IMR-90 (cell line): ENCODE results near the gene PHACTR3.

Source experiments
- CEBPB ChIP-seq: IDR thresholded peaks from 2 replicates; pipeline ENCODE4 v1.6.1; 2012; ENCODE audit warnings: low read depth, low read length, improper control_type of control experiment
- MAFK ChIP-seq: IDR thresholded peaks from 2 replicates; pipeline ENCODE4 v1.6.1; 2012; ENCODE audit warnings: low read depth, low read length, improper control_type of control experiment
- TF ChIP-seq, protein P1 (sequence below): conservative IDR thresholded peaks from 2 replicates; pipeline ENCODE4 v1.5.1; 2012; ENCODE audit warnings: mild to moderate bottlenecking, low read depth, low read length, improper control_type of control experiment

DNA sequence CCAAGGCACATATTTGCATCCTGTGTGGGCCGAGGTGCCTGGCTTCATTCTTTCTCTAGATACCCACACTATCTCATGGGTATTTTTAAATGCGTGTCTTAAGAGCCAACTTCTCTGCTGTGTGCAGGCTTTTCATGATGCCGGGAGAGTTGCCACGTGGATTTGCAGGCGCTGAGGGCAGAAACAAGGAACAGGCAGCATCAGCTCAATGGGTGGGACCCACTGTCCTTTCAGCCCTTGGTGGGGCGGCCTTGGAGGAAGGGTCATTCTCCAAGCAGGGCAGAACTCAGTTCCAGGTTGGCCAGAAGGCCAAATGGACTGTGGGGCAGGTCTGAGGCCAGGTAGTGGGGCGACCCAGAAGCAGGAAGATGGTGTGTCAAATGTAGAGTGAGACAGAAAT lies 84.7 kb downstream of the PHACTR3 start:
- TF ChIP-seq, protein P1, sequence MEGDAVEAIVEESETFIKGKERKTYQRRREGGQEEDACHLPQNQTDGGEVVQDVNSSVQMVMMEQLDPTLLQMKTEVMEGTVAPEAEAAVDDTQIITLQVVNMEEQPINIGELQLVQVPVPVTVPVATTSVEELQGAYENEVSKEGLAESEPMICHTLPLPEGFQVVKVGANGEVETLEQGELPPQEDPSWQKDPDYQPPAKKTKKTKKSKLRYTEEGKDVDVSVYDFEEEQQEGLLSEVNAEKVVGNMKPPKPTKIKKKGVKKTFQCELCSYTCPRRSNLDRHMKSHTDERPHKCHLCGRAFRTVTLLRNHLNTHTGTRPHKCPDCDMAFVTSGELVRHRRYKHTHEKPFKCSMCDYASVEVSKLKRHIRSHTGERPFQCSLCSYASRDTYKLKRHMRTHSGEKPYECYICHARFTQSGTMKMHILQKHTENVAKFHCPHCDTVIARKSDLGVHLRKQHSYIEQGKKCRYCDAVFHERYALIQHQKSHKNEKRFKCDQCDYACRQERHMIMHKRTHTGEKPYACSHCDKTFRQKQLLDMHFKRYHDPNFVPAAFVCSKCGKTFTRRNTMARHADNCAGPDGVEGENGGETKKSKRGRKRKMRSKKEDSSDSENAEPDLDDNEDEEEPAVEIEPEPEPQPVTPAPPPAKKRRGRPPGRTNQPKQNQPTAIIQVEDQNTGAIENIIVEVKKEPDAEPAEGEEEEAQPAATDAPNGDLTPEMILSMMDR: no peak
- TF ChIP-seq MAFK (no peak), CEBPB (no peak)
